Measurements from ENCODE around the gene TENM4.

DNA sequence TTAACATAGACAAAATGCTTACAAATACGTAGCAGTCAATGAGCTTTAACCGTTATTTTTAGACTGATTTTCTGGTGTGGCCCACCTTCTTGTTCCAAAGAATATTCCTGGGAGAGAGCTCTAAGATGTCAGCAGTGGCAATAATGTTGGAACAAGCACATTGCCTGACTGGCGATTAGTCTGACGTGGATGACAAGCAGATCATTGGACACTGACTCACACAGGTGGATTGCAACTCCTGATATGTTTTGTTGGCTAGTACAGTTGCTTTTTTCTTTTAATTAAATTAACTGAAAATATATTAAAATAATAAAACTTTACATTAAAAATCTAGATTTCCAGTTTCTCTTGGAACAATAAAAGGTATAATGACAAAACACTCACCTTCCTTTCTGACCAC, 78.0 kb downstream of the TENM4 start:
- TF ChIP-seq POLR2A (IDR thresholded peaks at IDR 0.05; ENCODE audit: control extremely low read depth in 1 of 2, low read depth in 2 of 2, low read length in 2 of 2) (no peak), ZNF274 (IDR thresholded peaks at IDR 0.05; ENCODE audit: borderline replicate concordance, extremely low read depth, low read length) (no peak), TBP (IDR thresholded peaks at IDR 0.05; ENCODE audit: low read depth, low read length) (no peak), POLR2AphosphoS5 (IDR thresholded peaks at IDR 0.05; ENCODE audit: low read depth, low read length) (no peak), SUZ12 (IDR thresholded peaks at IDR 0.05; ENCODE audit: low read length) (no peak), JUND (IDR thresholded peaks at IDR 0.05; ENCODE audit: low read length) (no peak)
